HEK293T (cell line): ENCODE results near the gene ULK1.

Experiments used
- ARNT ChIP-seq: fragments of 450-650 bp; IDR thresholded peaks from 2 replicates; pipeline ENCODE4 v1.6.1; 2017; ENCODE audit warnings: mild to moderate bottlenecking
- BHLHE40 ChIP-seq: fragments of 450-650 bp; IDR thresholded peaks from 2 replicates; pipeline ENCODE4 v1.6.1; 2016; ENCODE audit warnings: mild to moderate bottlenecking, moderate library complexity, borderline replicate concordance
- CTBP1 ChIP-seq: fragments of 450-650 bp; IDR thresholded peaks from 2 replicates; pipeline ENCODE4 v1.6.1; 2016; ENCODE audit warnings: borderline replicate concordance
- FOXA1 ChIP-seq: fragments of 450-650 bp; IDR thresholded peaks from 2 replicates; pipeline ENCODE4 v1.6.1; 2016; ENCODE audit warnings: mild to moderate bottlenecking
- HDGF ChIP-seq: fragments of 450-650 bp; IDR thresholded peaks from 2 replicates; pipeline ENCODE4 v1.6.1; 2017; ENCODE audit warnings: antibody characterized with exemption, borderline replicate concordance
- SP1 ChIP-seq: fragments of 450-650 bp; IDR thresholded peaks from 2 replicates; pipeline ENCODE4 v1.6.1; 2017
- SUZ12 ChIP-seq: fragments of 450-650 bp; IDR thresholded peaks from 2 replicates; pipeline ENCODE4 v1.6.1; 2016; ENCODE audit warnings: mild to moderate bottlenecking
- TARDBP ChIP-seq: fragments of 450-650 bp; IDR thresholded peaks from 2 replicates; pipeline ENCODE4 v1.6.1; 2016
- TF ChIP-seq, protein P1 (sequence below): fragments of 450-650 bp; IDR thresholded peaks from 2 replicates; pipeline ENCODE4 v1.6.1; 2016

- TF ChIP-seq HDGF (no peak), BHLHE40 (no peak), ARNT (no peak), CTBP1 (no peak), TARDBP (no peak), SP1 (no peak), FOXA1 (no peak), SUZ12 (no peak)
- TF ChIP-seq, protein P1, sequence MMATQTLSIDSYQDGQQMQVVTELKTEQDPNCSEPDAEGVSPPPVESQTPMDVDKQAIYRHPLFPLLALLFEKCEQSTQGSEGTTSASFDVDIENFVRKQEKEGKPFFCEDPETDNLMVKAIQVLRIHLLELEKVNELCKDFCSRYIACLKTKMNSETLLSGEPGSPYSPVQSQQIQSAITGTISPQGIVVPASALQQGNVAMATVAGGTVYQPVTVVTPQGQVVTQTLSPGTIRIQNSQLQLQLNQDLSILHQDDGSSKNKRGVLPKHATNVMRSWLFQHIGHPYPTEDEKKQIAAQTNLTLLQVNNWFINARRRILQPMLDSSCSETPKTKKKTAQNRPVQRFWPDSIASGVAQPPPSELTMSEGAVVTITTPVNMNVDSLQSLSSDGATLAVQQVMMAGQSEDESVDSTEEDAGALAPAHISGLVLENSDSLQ = no peak
Observed at GRCh38 chr12:131869871-131870418, 24.5 kb upstream of the ULK1 start.
